ENCODE data around the gene MERTK. TPM values are rescaled to one million over a fixed set of nuclear protein-coding genes. Genes with fewer than 3 reads are reported as not detected.

The MERTK gene
- total RNA-seq, 1 experiment from 2014 or later: not detected

DNA sequence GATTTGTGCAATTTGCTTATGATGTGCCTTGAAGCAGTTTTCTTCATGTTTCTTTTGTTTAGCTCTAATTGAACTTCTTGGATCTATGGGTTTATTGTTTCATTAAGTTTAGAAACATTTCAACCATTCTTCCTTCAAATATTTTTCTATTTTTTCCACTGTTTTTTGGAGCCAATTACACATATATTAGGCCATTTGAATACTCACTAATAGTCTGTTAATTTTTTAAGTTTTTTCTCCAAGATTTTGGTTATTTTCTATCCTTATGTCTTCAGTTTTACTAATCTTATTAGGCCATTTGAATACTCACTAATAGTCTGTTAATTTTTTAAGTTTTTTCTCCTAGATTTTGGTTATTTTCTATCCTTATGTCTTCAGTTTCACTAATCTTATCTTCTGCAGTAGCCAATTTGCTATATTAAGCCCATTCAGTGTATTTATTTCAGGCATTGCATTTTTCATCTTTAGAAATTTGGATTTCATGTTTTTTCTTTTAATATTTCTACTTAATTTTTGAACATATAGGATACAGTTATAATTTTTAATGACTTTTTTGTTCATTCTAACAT lies 147.1 kb downstream of the MERTK start:
- H3K36me3 ChIP-seq: no peaks in the 10 kb centered on the region
- H3K4me1 ChIP-seq (replicated peaks): no peaks in the 10 kb centered on the region
- H3K27ac ChIP-seq: no peak overlapping the region
- H3K27me3 ChIP-seq (replicated peaks): no peaks in the 10 kb centered on the region
- H3K4me3 ChIP-seq: no peak overlapping the region
- DNase-seq (ENCODE audit: low read depth in 1 of 2, low spot score in 2 of 2): no peak
- 0 out of 2 replicates have a peak, but pooled peaks cover 2% of the 10 kb centered on the region for H3K9me3 ChIP-seq (replicated peaks)

DNA sequence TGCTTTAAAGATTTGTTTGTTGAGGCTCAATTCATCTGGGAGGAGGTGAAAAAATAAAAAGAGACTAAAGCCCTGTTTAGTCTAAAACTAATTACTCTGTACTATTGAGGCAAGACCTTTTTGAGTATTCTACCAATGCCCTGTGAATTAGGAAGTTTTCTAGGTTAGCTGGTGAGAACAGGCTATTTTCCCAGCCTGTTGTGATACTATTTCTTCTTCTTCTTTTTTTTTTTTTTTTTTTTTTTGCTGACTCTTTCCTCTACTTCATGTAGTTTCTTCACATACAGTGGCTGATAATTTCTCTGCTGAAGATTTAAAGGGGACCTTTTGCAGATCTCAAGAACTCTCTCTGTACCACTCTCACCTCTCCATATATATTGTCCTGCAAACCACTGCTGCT lies 147.8 kb downstream of the MERTK start:
- H3K27me3 ChIP-seq (replicated peaks): no peaks in the 10 kb centered on the region
- no peaks in the 10 kb centered on the region for H3K4me1 ChIP-seq (replicated peaks)
- no peak for DNase-seq (ENCODE audit: low read depth in 1 of 2, low spot score in 2 of 2)
- 0 out of 2 replicates have a peak, but pooled peaks cover 2% of the 10 kb centered on the region for H3K9me3 ChIP-seq (replicated peaks)
- no peaks in the 10 kb centered on the region for H3K36me3 ChIP-seq
- H3K27ac ChIP-seq: no peak overlapping the region
- H3K4me3 ChIP-seq: no peak overlapping the region

DNA sequence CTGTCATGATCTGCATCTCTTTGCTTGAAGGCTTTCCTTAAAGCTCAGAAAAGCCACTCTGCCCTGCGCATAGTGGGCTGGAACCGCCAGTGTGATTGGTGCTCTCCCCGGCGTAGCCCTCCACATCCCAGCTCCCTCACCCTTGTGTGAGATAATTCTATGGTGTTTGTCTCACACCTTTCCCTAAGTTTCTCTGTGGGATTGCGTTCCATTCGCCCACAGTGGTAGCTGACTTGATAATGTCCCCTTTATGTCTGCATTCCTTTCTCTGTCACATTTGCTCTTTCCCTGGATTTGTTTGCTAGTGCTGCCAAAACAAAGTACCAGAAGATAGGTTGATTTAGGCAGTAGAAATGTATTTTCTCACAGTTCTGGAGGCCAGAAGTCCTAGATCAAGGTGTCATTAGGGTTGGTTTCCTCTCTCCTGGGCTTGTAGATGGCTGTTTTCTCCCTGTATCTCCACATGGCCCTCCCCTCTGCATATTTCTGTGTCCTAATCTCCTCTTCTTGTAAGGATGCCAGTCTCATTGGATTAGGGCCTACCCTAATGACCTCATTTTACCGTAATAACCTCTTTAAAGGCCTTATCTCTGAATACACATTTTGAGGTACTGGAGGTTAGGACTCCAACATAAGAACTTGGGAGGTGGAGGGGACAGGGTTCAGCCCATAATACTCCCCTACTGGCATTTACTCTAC lies 149.3 kb downstream of the MERTK start:
- Histone ChIP-seq H3K36me3 (no peaks in the 10 kb centered on the region), H3K9me3 (replicated peaks) (0 out of 2 replicates have a peak, but pooled peaks cover 2% of the 10 kb centered on the region), H3K4me1 (replicated peaks) (no peaks in the 10 kb centered on the region), H3K27me3 (replicated peaks) (no peaks in the 10 kb centered on the region), H3K27ac (no peak overlapping the region), H3K4me3 (no peak overlapping the region)
- DNase-seq (ENCODE audit: low read depth in 1 of 2, low spot score in 2 of 2): no peak

DNA sequence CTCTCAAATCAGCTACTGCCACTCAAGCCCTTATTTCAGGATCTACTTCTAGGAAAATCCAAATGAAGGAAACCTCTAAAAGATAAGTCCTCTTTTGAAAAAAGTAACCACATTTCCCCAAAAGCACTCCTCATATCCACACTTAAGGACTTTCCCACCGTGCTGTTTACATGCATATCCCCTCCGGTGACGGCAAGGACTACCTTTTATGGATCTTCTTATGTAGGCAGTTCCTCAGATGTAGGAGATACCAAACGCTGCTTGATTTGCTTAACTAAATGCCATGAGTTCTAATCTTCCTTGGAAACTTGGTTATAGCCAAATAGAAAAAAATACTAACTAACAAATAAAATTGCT lies 149.8 kb downstream of the MERTK start:
- H3K4me1 ChIP-seq (replicated peaks): no peaks in the 10 kb centered on the region
- H3K9me3 ChIP-seq (replicated peaks): 0 out of 2 replicates have a peak, but pooled peaks cover 2% of the 10 kb centered on the region
- H3K4me3 ChIP-seq: no peak overlapping the region
- no peaks in the 10 kb centered on the region for H3K36me3 ChIP-seq
- H3K27me3 ChIP-seq (replicated peaks): no peaks in the 10 kb centered on the region
- DNase-seq (ENCODE audit: low read depth in 1 of 2, low spot score in 2 of 2): no peak
- no peak overlapping the region for H3K27ac ChIP-seq

DNA sequence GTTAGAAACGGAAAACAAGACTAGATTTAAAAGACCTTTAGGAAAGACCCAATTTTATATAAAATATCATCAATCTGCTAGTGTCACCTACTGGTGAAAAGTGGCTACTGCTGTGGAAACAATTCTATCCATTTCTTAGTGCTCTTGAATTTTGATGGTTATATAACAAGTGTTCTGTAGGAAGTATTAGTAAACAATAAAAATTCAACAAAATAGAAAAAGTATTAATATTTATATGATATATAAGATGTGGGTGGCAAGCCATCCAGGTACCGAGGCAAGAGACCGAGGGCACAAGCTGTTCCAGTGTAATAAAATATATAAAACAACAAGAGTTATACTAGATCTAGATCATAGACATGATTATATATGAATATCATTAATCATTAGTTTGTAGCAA lies 150.5 kb downstream of the MERTK start:
- peak in 1 of 2 experiments; percentile 44 for DNase-seq (ENCODE audit: low read depth in 1 of 2, low spot score in 2 of 2)
- no peaks in the 10 kb centered on the region for H3K27me3 ChIP-seq (replicated peaks)
- no peak overlapping the region for H3K27ac ChIP-seq
- no peak overlapping the region for H3K4me3 ChIP-seq
- H3K9me3 ChIP-seq (replicated peaks): 0 out of 2 replicates have a peak, but pooled peaks cover 2% of the 10 kb centered on the region
- no peaks in the 10 kb centered on the region for H3K36me3 ChIP-seq
- H3K4me1 ChIP-seq (replicated peaks): peaks cover 5% of the 10 kb centered on the region

DNA sequence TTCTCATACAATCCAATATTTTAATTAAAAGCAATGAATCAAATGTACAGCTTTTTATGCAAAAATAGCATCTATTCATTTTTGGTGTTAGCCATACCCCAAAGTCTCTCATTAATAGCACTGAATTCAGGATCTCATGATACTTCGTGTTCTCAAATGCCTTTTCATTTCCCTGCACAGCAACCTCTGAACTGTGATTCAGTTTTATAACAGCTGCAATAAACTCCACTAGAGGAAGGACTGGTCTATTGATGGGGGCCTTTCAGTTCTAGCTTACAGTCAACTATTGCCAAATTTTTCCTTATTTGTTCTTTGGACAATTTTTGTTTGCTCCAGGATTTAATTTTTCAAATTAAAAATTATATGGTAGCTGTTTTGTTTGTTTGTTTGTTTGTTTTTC lies 151.9 kb downstream of the MERTK start:
- DNase-seq (ENCODE audit: low read depth in 1 of 2, low spot score in 2 of 2): no peak
- Histone ChIP-seq H3K9me3 (replicated peaks) (0 out of 2 replicates have a peak, but pooled peaks cover 1% of the 10 kb centered on the region), H3K4me1 (replicated peaks) (peaks cover 8% of the 10 kb centered on the region), H3K36me3 (peaks cover 3% of the 10 kb centered on the region), H3K27me3 (replicated peaks) (no peaks in the 10 kb centered on the region), H3K27ac (no peak overlapping the region), H3K4me3 (no peak overlapping the region)

DNA sequence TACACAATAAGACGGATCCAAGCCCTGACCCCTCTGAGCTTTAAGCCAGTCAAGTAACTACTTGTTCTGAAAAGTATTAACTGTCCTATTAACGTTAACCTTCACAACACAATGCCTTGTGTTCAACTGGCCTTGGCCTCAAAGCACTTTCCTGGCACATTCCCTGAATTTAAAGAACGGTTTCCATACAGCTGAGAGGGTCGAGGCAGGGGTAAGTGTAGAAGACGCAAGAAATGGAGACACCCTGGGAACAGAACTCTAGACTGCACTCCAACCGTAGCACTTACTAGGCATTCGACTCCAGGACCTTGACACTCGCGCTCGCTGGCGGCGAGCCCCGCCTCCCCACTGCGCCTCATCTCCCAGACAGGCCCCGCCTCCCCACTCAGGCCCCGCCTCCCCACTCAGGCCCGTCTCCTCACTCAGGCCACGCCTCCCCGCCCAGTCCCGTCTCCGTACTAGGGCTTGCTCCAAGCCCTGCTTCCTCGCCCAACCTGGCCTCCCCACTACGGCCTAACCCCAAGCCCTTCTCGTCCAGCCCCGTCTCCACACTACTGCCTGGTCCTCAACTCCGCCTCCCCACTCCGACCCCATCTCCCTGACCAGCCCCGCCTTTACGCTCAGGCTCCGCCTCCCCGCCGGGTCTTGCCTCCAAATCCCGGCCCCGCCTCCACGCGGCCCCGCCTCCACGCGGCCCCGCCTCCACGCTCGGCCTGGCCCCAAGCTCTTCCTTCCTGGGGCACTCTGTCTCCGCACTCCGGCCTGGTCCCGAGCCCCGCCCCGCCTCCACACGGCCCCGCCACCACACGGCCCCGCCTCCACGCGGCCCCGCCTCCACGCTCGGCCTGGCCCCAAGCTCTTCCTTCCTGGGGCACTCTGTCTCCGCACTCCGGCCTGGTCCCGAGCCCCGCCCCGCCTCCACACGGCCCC lies 155.8 kb downstream of the MERTK start:
- Histone ChIP-seq H3K36me3 (peaks cover 14% of the 10 kb centered on the region), H3K27ac (peak overlapping the region; percentile 18; the same call in 1 of the 2 replicates), H3K4me1 (replicated peaks) (peaks cover 20% of the 10 kb centered on the region)

DNA sequence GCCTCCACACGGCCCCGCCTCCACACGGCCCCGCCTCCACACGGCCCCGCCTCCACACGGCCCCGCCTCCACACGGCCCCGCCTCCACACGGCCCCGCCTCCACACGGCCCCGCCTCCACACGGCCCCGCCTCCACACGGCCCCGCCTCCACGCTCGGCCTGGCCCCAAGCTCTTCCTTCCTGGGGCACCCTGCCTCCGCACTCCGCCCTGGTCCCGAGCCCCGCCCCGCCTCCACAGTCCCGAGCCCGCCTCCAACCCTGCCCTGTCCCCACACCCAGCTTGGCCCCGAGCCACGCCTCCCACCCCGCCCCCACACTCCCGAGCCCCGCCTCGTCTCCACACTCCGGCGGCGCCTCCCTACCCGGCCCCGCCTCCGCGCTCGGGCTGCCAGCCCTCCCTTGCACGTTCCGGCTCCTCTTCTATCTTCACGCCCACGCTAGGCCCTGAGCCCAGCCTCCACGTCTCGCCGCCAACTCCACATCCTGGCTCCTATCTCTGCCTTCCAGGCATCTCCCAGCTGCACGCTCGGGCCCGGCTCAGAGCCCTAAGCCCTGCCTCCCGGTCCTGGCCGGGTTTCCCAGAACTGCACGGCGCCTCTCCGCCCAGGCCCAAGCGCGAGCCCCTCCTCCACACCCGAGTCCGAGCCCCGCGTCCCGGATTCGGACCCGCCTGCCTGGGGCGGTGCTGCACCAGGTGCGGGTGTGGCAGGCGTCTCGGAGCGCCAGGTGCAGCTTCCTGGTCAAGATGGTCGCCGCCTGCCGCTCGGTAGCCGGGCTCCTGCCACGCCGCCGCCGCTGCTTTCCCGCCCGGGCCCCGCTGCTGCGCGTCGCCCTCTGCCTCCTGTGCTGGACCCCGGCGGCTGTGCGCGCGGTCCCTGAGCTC lies 156.7 kb downstream of the MERTK start, which contains the start of gene TMEM87B:
TMEM87B (plus strand) TSS at position 423 of the 883 bp plus-strand sequence; CDS start at position 746, 323 bp downstream.
- H3K4me1 ChIP-seq (replicated peaks): peaks cover 20% of the 10 kb centered on the region
- DNase-seq (ENCODE audit: low read depth in 1 of 2, low spot score in 2 of 2): peak; percentile 83 to 99

More for the DNA sequence above, 155.8 kb downstream of the MERTK start:
- H3K27me3 ChIP-seq (replicated peaks): no peaks in the 10 kb centered on the region
- DNase-seq (ENCODE audit: low read depth in 1 of 2, low spot score in 2 of 2): peak; percentile 96 to 97
- 0 out of 2 replicates have a peak, but pooled peaks cover 2% of the 10 kb centered on the region for H3K9me3 ChIP-seq (replicated peaks)
- peak overlapping the region; percentile 52 for H3K4me3 ChIP-seq

DNA sequence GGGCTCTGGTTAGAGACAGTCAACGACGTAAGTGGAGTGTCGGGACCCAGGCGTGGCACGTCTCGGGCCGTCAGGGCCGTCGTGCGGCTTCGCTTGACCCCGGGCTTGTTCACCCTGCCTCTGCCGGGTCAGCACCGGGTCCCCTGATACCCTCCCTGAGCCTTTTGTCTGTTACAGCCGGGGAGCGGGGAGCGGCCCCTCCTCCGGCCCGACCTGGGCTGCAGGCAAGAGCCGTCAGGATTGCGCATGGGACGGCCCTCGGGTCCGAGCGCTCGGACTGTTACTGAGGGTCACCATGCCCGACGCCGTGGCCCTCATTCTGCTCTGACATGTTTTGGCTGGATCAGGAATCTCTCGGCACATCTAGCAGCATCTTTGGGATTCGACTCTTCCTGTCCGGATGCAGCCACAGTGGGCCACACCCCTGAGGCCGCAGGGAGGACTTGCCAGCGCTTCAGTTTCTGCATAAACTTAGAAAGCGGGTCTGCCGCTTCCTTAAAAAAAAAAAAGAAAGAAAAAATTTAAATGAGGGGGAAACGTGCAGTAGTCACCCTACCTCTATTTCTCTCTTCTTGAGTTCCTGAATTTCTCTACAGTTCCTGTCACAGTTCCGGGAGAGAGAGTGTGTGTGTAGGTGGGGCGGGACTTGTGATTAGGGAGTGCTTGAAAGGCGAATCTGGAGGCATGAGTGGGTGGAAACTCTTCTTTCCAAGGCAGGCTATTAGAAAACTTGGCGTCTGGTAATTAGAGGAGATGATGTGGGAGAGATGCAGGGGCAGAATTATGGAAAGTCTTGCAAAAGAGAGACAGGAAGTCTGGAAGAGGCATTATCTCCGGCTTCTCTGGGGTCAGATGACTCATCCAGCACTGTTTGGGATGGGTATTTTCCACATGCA lies 157.6 kb downstream of the MERTK start:
- DNase-seq (ENCODE audit: low read depth in 1 of 2, low spot score in 2 of 2): peak; percentile 71 to 84

More for the DNA sequence above, 156.7 kb downstream of the MERTK start, which contains the start of gene TMEM87B:
- H3K4me3 ChIP-seq: peak within 1 kb of the TSS; percentile 90
- H3K9me3 ChIP-seq (replicated peaks): 0 out of 2 replicates have a peak, but pooled peaks cover 2% of the 10 kb centered on the region
- H3K27ac ChIP-seq: peak within 1 kb of the TSS; percentile 67
- peaks cover 22% of the 10 kb centered on the region for H3K36me3 ChIP-seq
- H3K27me3 ChIP-seq (replicated peaks): no peaks in the 10 kb centered on the region

DNA sequence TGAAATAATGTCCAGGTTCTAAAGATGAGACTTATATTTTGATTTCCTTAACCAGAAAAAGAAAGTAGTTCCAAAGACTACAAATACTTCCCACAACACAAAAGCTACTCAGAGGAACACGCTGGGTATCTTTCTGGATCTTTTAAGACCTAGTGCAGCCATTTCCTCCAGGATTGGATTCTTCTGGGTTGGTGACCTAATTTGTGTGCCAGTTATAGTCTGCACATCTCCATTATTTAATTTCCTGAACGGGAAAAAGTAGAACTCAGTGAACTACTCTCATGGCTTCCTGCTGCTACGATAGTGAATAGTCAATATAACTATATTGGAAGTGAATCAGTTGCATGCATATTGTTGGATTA lies 158.2 kb downstream of the MERTK start:
- H3K27ac ChIP-seq: peak overlapping the region; percentile 67

More for the DNA sequence above, 157.6 kb downstream of the MERTK start:
- 0 out of 2 replicates have a peak, but pooled peaks cover 2% of the 10 kb centered on the region for H3K9me3 ChIP-seq (replicated peaks)
- no peaks in the 10 kb centered on the region for H3K27me3 ChIP-seq (replicated peaks)
- H3K4me3 ChIP-seq: peak overlapping the region; percentile 90
- H3K36me3 ChIP-seq: peaks cover 28% of the 10 kb centered on the region
- peak overlapping the region; percentile 67 for H3K27ac ChIP-seq
- H3K4me1 ChIP-seq (replicated peaks): peaks cover 20% of the 10 kb centered on the region

DNA sequence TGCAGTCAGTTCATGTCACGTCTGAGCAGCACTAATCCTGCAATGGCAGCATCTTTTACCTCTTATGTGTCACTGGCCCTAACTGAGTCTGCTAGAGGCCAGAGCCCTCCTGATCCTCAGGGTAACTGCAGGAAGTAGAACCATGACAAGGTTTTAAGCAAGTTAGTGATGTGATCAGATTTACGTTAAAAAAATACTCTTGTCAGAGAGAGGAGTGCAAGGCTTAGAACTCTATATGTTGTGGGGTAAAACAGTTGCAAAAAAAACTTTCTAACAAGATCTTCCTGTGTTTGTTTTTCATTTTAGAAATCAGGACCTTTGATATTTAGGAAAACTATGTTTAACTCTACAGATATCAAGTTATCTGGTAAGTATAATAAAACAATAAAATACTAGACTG lies 161.3 kb downstream of the MERTK start:
- Histone ChIP-seq H3K4me3 (no peak overlapping the region), H3K27me3 (replicated peaks) (no peaks in the 10 kb centered on the region), H3K4me1 (replicated peaks) (peaks cover 32% of the 10 kb centered on the region), H3K36me3 (peaks cover 63% of the 10 kb centered on the region), H3K9me3 (replicated peaks) (0 out of 2 replicates have a peak, but pooled peaks cover 2% of the 10 kb centered on the region), H3K27ac (no peak overlapping the region)
- no peak for DNase-seq (ENCODE audit: low read depth in 1 of 2, low spot score in 2 of 2)

More for the DNA sequence above, 158.2 kb downstream of the MERTK start:
- peaks cover 34% of the 10 kb centered on the region for H3K36me3 ChIP-seq
- 0 out of 2 replicates have a peak, but pooled peaks cover 2% of the 10 kb centered on the region for H3K9me3 ChIP-seq (replicated peaks)
- DNase-seq (ENCODE audit: low read depth in 1 of 2, low spot score in 2 of 2): no peak
- H3K27me3 ChIP-seq (replicated peaks): no peaks in the 10 kb centered on the region
- peak overlapping the region; percentile 90 for H3K4me3 ChIP-seq
- H3K4me1 ChIP-seq (replicated peaks): peaks cover 20% of the 10 kb centered on the region

DNA sequence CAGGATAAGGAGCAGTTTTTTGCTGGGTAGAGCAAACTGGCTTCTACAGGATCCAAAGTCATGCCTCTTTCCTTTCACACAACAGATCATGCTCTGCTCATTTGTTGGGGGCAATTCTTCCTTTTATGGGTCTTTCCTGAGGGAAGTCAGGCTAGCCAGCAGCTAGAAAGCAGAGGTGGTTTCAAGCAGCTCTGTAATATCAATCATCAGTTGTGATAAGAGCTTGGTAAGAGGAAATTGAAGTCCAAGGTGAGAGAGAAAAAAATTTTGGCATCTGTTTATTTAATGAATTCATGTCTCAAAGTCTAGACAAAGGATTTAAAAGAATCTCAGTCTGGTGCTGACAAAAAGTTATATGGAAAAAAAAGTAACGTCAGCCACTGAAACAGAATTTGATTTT lies 162.9 kb downstream of the MERTK start:
- H3K36me3 ChIP-seq: peaks cover 58% of the 10 kb centered on the region
- H3K4me1 ChIP-seq (replicated peaks): peaks cover 43% of the 10 kb centered on the region
- DNase-seq (ENCODE audit: low read depth in 1 of 2, low spot score in 2 of 2): no peak
- no peak overlapping the region for H3K4me3 ChIP-seq
- no peaks in the 10 kb centered on the region for H3K27me3 ChIP-seq (replicated peaks)
- H3K27ac ChIP-seq: no peak overlapping the region
- H3K9me3 ChIP-seq (replicated peaks): no peaks in the 10 kb centered on the region
